HCT116 (cell line): ENCODE data around the gene LMOD3. TPM values are rescaled to one million over a fixed set of nuclear protein-coding genes. Genes with fewer than 3 reads are reported as not detected.

Source experiments
- ATAC-seq: fragments of 200-7000 bp; cut with Tn5 transposase; 2 replicates; pipeline ENCODE4 v1.9.1; 2020; ENCODE audit warnings: mild to moderate bottlenecking, moderate library complexity
- BruUV-seq: library from RNA; stranded (reverse); fragments of 400-500 nt; replicated peaks from 2 replicates; lab custom pipeline; 2021; lab: Mats Ljungman, UMichigan
- CTCF ChIA-PET: fragments of 300-600 bp; sonication (Branson Sonifier 250); formaldehyde crosslinking; loops from one replicate; lab custom pipeline; 2021; ENCODE audit warnings: antibody characterized with exemption; lab: Charles Lee
- POLR2A ChIA-PET: fragments of 300-600, 350-600 bp; sonication (Branson Sonifier 250); formaldehyde crosslinking; loops from one replicate; lab custom pipeline; 2021; ENCODE audit warnings: antibody characterized with exemption; lab: Charles Lee
- RAD21 ChIA-PET, 2 experiments: fragments of 300-600 bp; sonication (Branson Sonifier 250); formaldehyde crosslinking; loops; one replicate each; lab custom pipeline; 2023; ENCODE audit warnings: low total read pairs in 2 of 2; ENCODE audit not compliant: uncharacterized antibody in 2 of 2, unreplicated experiment in 2 of 2, low non-redundant PET in 1 of 2; lab: Charles Lee
- DNase-seq: peaks from one replicate; pipeline ENCODE4 v3.0.0-alpha.2; 2010; ENCODE audit warnings: low read depth, low spot score
- H2AFZ ChIP-seq: fragments of 200-600 bp; shearing (Covaris generic), sonication (generic); 2 replicates; pipeline ENCODE4 v1.6.1; 2017; ENCODE audit warnings: low read depth, mixed run types, mixed read lengths, antibody characterized with exemption, low read length; ENCODE audit not compliant: poor library complexity, severe bottlenecking
- H3K27ac ChIP-seq: 2 replicates; pipeline ENCODE4 v1.5.1; 2012; ENCODE audit warnings: low read depth, low read length
- H3K27me3 ChIP-seq: fragments of 200-600 bp; sonication (generic); 2 replicates; pipeline ENCODE4 v1.6.1; 2016; ENCODE audit warnings: mixed run types, low read length, mixed read lengths; ENCODE audit not compliant: insufficient read depth
- H3K36me3 ChIP-seq, 2 experiments: fragments of 200-500 bp in 1 of 2; fragments of 200-600 bp in 1 of 2; sonication (Bioruptor generic) in 1 of 2; sonication (generic) in 1 of 2; 2 replicates each; pipeline versions ENCODE4 v1.5.1 to v1.6.1; 2014 to 2016; ENCODE audit warnings: low read length in 2 of 2, inconsistent platforms in 1 of 2, mixed read lengths in 1 of 2, mixed run types in 1 of 2; ENCODE audit not compliant: insufficient read depth in 2 of 2, control insufficient read depth in 1 of 2
- H3K4me1 ChIP-seq, 2 experiments: fragments of 200-600 bp in 1 of 2; sonication (generic) in 1 of 2; 2 replicates each; pipeline versions ENCODE4 v1.5.1 to v1.6.1; 2012 to 2017; ENCODE audit warnings: low read length in 2 of 2, inconsistent platforms in 1 of 2, mild to moderate bottlenecking in 1 of 2, mixed read lengths in 1 of 2, mixed run types in 1 of 2, moderate library complexity in 1 of 2; ENCODE audit not compliant: insufficient read depth in 2 of 2, control insufficient read depth in 1 of 2
- H3K4me2 ChIP-seq: fragments of 200-600 bp; sonication (generic); 2 replicates; pipeline ENCODE4 v1.6.1; 2017; ENCODE audit warnings: mixed run types, low read length, mixed read lengths
- H3K4me3 ChIP-seq, 2 experiments: fragments of 200-600 bp in 1 of 2; sonication (generic) in 1 of 2; replicated peaks in 1 of 2; 2 replicates each; pipeline ENCODE4 v1.5.1; 2011 to 2016; ENCODE audit warnings: low read length in 2 of 2, control low read depth in 1 of 2, low read depth in 1 of 2, mild to moderate bottlenecking in 1 of 2, mixed read lengths in 1 of 2, mixed run types in 1 of 2
- H3K79me2 ChIP-seq: fragments of 200-600 bp; sonication (generic); 2 replicates; pipeline ENCODE4 v1.6.1; 2017; ENCODE audit warnings: mild to moderate bottlenecking, mixed run types, low read length, moderate library complexity, mixed read lengths; ENCODE audit not compliant: insufficient read depth
- H3K9ac ChIP-seq: fragments of 200-600 bp; sonication (generic); 2 replicates; pipeline ENCODE4 v1.6.1; 2016; ENCODE audit warnings: low read length, mixed read lengths
- H3K9me2 ChIP-seq: fragments of 200-600 bp; sonication (generic), shearing (Covaris generic); 2 replicates; pipeline ENCODE4 v1.6.1; 2017; ENCODE audit warnings: mixed run types, mild to moderate bottlenecking, moderate library complexity; ENCODE audit not compliant: insufficient read depth
- H3K9me3 ChIP-seq, 2 experiments: fragments of 200-500 bp in 1 of 2; fragments of 200-600 bp in 1 of 2; sonication (Bioruptor generic) in 1 of 2; sonication (generic) in 1 of 2; 2 replicates each; pipeline ENCODE4 v1.6.1; 2014 to 2017; ENCODE audit warnings: low read length in 2 of 2, mixed read lengths in 2 of 2, inconsistent platforms in 1 of 2, low read depth in 1 of 2, mild to moderate bottlenecking in 1 of 2, mixed run types in 1 of 2, moderate library complexity in 1 of 2; ENCODE audit not compliant: control insufficient read depth in 1 of 2, insufficient read depth in 1 of 2
- H4K20me1 ChIP-seq: fragments of 200-600 bp; sonication (generic), shearing (Covaris generic); 2 replicates; pipeline ENCODE4 v1.6.1; 2017; ENCODE audit warnings: mixed run types, mild to moderate bottlenecking, moderate library complexity; ENCODE audit not compliant: insufficient read depth
- CEBPB ChIP-seq: IDR thresholded peaks from 2 replicates; pipeline ENCODE4 v1.6.1; 2012; ENCODE audit warnings: low read depth
- CTCF ChIP-seq, 3 experiments: fragments of 200-600 bp in 1 of 3; sonication (generic) in 1 of 3; IDR thresholded peaks in 2 of 3; conservative IDR thresholded peaks in 1 of 3; 2 replicates each; pipeline ENCODE4 v1.5.1; 2012 to 2017; ENCODE audit warnings: low read depth in 2 of 3, low read length in 2 of 3, antibody characterized with exemption in 1 of 3, borderline replicate concordance in 1 of 3, control low read depth in 1 of 3, mild to moderate bottlenecking in 1 of 3, mixed read lengths in 1 of 3, mixed run types in 1 of 3, moderate library complexity in 1 of 3; ENCODE audit not compliant: insufficient read depth in 1 of 3
- EGR1 ChIP-seq: IDR thresholded peaks from 2 replicates; pipeline ENCODE4 v1.6.1; 2012; ENCODE audit warnings: low read depth
- FOSL1 ChIP-seq: IDR thresholded peaks from 2 replicates; pipeline ENCODE4 v1.6.1; 2012; ENCODE audit warnings: low read depth
- MAX ChIP-seq: IDR thresholded peaks from 2 replicates; pipeline ENCODE4 v1.6.1; 2012
- POLR2A ChIP-seq: IDR thresholded peaks from 2 replicates; pipeline ENCODE4 v1.7.0; 2011; ENCODE audit warnings: borderline replicate concordance; ENCODE audit not compliant: insufficient read depth, insufficient read length; ENCODE audit errors: extremely low read depth
- TCF7L2 ChIP-seq: IDR thresholded peaks from 2 replicates; pipeline ENCODE4 v1.7.0; 2011; ENCODE audit warnings: borderline replicate concordance, inconsistent platforms; ENCODE audit not compliant: insufficient read depth, insufficient read length; ENCODE audit errors: extremely low read depth
- YY1 ChIP-seq: IDR thresholded peaks from 2 replicates; pipeline ENCODE4 v1.6.1; 2011; ENCODE audit warnings: low read length, low read depth, moderate library complexity, mild to moderate bottlenecking; ENCODE audit not compliant: insufficient replicate concordance; ENCODE audit errors: extremely low read depth
- ZFX ChIP-seq: fragments of 450-650 bp; IDR thresholded peaks from 2 replicates; pipeline ENCODE4 v1.6.1; 2017
- ZNF274 ChIP-seq: fragments of 200-500 bp; sonication (Bioruptor generic); IDR thresholded peaks from 2 replicates; pipeline ENCODE4 v1.6.1; 2014; ENCODE audit warnings: mild to moderate bottlenecking, low read depth, low read length, inconsistent platforms
- intact Hi-C: fragments of 100-400 bp; cut with micrococcal nuclease; formaldehyde crosslinking; loops from 2 replicates; pipeline ENCODE4 v1.10.0; 2022
- total RNA-seq: library from RNA; stranded (reverse); gene quantifications from one replicate; pipeline ENCODE4 v1.2.1, GENCODE V29; 2021; ENCODE audit not compliant: unreplicated experiment
- TF ChIP-seq, protein P1 (sequence below): IDR thresholded peaks from 2 replicates; pipeline ENCODE4 v1.6.1; 2012; ENCODE audit warnings: low read depth

Gene LMOD3
- total RNA-seq, 1 experiment from 2014 or later: not detected

DNA sequence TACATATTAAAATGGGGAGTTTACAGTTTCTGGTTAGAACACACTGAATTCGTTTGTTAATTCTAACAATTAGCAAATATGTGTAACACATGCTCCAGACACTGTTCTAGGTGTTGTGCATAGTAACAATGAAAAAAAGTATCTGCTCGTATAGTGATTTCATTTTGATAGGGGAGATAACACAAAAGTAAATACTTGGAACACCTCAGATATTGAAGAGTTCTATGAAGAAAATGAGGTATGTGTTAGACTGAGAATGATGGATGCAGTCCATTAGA, 63.5 kb downstream of the LMOD3 start:
- ATAC-seq: no peak
- H3K9ac ChIP-seq: no peak overlapping the region
- H3K9me2 ChIP-seq: no peaks in the 10 kb centered on the region
- TF ChIP-seq MAX: no peak
- TF ChIP-seq FOSL1: no peak
- TF ChIP-seq CEBPB: no peak
- no peak for TF ChIP-seq YY1
- TF ChIP-seq EGR1: no peak
- TF ChIP-seq CTCF (IDR thresholded peaks at IDR 0.05 in 2 of 3, conservative IDR thresholded peaks at IDR 0.05 in 1 of 3; ENCODE audit: borderline replicate concordance in 1 of 3, insufficient read depth in 1 of 3, low read depth in 2 of 3, low read length in 2 of 3): no peak
- TF ChIP-seq ZFX: no peak
- no peak for TF ChIP-seq POLR2A
- no peak for TF ChIP-seq TCF7L2
- TF ChIP-seq ZNF274: no peak
- TF ChIP-seq, protein P1, sequence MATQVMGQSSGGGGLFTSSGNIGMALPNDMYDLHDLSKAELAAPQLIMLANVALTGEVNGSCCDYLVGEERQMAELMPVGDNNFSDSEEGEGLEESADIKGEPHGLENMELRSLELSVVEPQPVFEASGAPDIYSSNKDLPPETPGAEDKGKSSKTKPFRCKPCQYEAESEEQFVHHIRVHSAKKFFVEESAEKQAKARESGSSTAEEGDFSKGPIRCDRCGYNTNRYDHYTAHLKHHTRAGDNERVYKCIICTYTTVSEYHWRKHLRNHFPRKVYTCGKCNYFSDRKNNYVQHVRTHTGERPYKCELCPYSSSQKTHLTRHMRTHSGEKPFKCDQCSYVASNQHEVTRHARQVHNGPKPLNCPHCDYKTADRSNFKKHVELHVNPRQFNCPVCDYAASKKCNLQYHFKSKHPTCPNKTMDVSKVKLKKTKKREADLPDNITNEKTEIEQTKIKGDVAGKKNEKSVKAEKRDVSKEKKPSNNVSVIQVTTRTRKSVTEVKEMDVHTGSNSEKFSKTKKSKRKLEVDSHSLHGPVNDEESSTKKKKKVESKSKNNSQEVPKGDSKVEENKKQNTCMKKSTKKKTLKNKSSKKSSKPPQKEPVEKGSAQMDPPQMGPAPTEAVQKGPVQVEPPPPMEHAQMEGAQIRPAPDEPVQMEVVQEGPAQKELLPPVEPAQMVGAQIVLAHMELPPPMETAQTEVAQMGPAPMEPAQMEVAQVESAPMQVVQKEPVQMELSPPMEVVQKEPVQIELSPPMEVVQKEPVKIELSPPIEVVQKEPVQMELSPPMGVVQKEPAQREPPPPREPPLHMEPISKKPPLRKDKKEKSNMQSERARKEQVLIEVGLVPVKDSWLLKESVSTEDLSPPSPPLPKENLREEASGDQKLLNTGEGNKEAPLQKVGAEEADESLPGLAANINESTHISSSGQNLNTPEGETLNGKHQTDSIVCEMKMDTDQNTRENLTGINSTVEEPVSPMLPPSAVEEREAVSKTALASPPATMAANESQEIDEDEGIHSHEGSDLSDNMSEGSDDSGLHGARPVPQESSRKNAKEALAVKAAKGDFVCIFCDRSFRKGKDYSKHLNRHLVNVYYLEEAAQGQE: no peak
- TF ChIP-seq, all 23 proteins: peak for 0
- ChIA-PET CTCF (no interaction called here), POLR2A (no interaction called here), RAD21 (no interaction called here)
- intact Hi-C loops: no loop called here
- H3K27ac ChIP-seq: no peak overlapping the region
- H2AFZ ChIP-seq: no peak overlapping the region
- H3K4me2 ChIP-seq: no peak overlapping the region
- DNase-seq: no peak
- no peaks in the 10 kb centered on the region for H3K79me2 ChIP-seq
- H3K4me3 ChIP-seq: no peak overlapping the region
- no peaks in the 10 kb centered on the region for H3K9me3 ChIP-seq
- peaks cover 27 to 46% of the 10 kb centered on the region in 2 experiments for H3K36me3 ChIP-seq
- no peaks in the 10 kb centered on the region for H3K4me1 ChIP-seq
- H4K20me1 ChIP-seq: no peaks in the 10 kb centered on the region
- H3K27me3 ChIP-seq: no peaks in the 10 kb centered on the region
- no TSS peak for BruUV-seq
